K562 (cell line): ENCODE results near the gene MARS1. TPM values are rescaled to one million over a fixed set of nuclear protein-coding genes. Genes with fewer than 3 reads are reported as not detected.

Experiments used
- ARID1B ChIP-seq: fragments of 450-650 bp; IDR thresholded peaks from 2 replicates; pipeline ENCODE4 v1.6.1; 2016; ENCODE audit warnings: antibody characterized with exemption, mild to moderate bottlenecking, inconsistent platforms
- CBX1 ChIP-seq: sonication (generic); IDR thresholded peaks from 2 replicates; pipeline ENCODE4 v1.6.1; 2016; ENCODE audit warnings: antibody characterized with exemption, low read depth, mild to moderate bottlenecking
- HNRNPH1 ChIP-seq: fragments of 200-400 bp; formaldehyde crosslinking; optimal IDR thresholded peaks from 2 replicates; pipeline ENCODE3; 2017; ENCODE audit warnings: low read depth, mild to moderate bottlenecking, low read length, moderate library complexity
- JUN ChIP-seq, 2 experiments: sonication (generic) in 1 of 2; formaldehyde crosslinking in 1 of 2; IDR thresholded peaks; 2 replicates each; pipeline versions ENCODE4 v1.6.1 to v1.8.0; 2012 to 2022; ENCODE audit warnings: borderline replicate concordance in 2 of 2, mild to moderate bottlenecking in 2 of 2, improper control_type of control experiment in 1 of 2, low read depth in 1 of 2, low read length in 1 of 2, missing genetic modification reagents in 1 of 2
- MXI1 ChIP-seq: IDR thresholded peaks from 2 replicates; pipeline ENCODE4 v1.6.1; 2011; ENCODE audit warnings: low read depth, mild to moderate bottlenecking, improper control_type of control experiment, low read length
- RFX5 ChIP-seq: IDR thresholded peaks from 2 replicates; pipeline ENCODE4 v1.6.1; 2011; ENCODE audit warnings: low read depth, mild to moderate bottlenecking, improper control_type of control experiment, low read length
- SFPQ ChIP-seq: fragments of 200-400 bp; formaldehyde crosslinking; IDR thresholded peaks from 2 replicates; pipeline ENCODE4 v1.6.1; 2017; ENCODE audit warnings: mild to moderate bottlenecking, low read depth, low read length, moderate library complexity
- SRSF9 ChIP-seq: fragments of 200-400 bp; formaldehyde crosslinking; IDR thresholded peaks from 2 replicates; pipeline ENCODE4 v1.6.1; 2017; ENCODE audit warnings: low read depth, low read length, borderline replicate concordance
- TAL1 ChIP-seq: fragments of 450-650 bp; IDR thresholded peaks from 2 replicates; pipeline ENCODE4 v1.6.1; 2016; ENCODE audit warnings: mild to moderate bottlenecking
- TEAD1 ChIP-seq, 2 experiments: fragments of 450-650 bp in 1 of 2; sonication (generic) in 1 of 2; formaldehyde crosslinking; IDR thresholded peaks; 2 replicates each; pipeline versions ENCODE4 v1.4.0 to v1.8.0; 2020 to 2022; ENCODE audit warnings: mild to moderate bottlenecking in 2 of 2, missing genetic modification reagents in 1 of 2
- ZNF507 ChIP-seq: conservative IDR thresholded peaks from 2 replicates; pipeline ENCODE4 v1.6.1; 2017; ENCODE audit warnings: missing genetic modification characterization, missing compliant biosample characterization
- polyA plus RNA-seq, 8 experiments: library from polyadenylated mRNA; depleted of rRNA in 4 of 8; stranded (reverse) in 5 of 8; unstranded in 3 of 8; fragments of >200 nt; fragmentation: Nextera tagmentation in 2 of 8; fragmentation: Illumina TruSeq in 1 of 8; extraction: Ambion mirVana in 2 of 8; extraction: Trizol in 1 of 8; gene quantifications; 2 replicates each; pipeline versions ENCODE4 v1.2.1 to v1.2.3, GENCODE V29; 2011 to 2014; ENCODE audit warnings: inconsistent platforms in 1 of 8, missing spikeins in 1 of 8
- total RNA-seq, 7 experiments: library from RNA; depleted of rRNA in 6 of 7; stranded (reverse); fragments of >200 nt in 6 of 7; fragmentation: Illumina TruSeq in 2 of 7; extraction: Trizol in 2 of 7; gene quantifications; 2 replicates each; pipeline versions ENCODE4 v1.2.1 to v1.2.3, GENCODE V29; 2011 to 2021; ENCODE audit warnings: low replicate concordance in 1 of 7
- TF ChIP-seq, protein P1 (sequence below): sonication (generic); formaldehyde crosslinking; IDR thresholded peaks from 2 replicates; pipeline ENCODE4 v1.8.0; 2022; ENCODE audit warnings: mild to moderate bottlenecking, missing genetic modification reagents
- TF ChIP-seq, protein P2 (sequence below): fragments of 450-650 bp; IDR thresholded peaks from 2 replicates; pipeline ENCODE4 v1.6.1; 2014; ENCODE audit warnings: low read depth, mild to moderate bottlenecking, moderate library complexity, borderline replicate concordance
- TF ChIP-seq, protein P3 (sequence below): fragments of 250-450 bp; sonication (Bioruptor Pico); IDR thresholded peaks from 2 replicates; pipeline ENCODE4 v1.5.0; 2022; ENCODE audit warnings: mild to moderate bottlenecking
- TF ChIP-seq, protein P4 (sequence below): sonication (generic); formaldehyde crosslinking; IDR thresholded peaks from 2 replicates; pipeline ENCODE4 v1.8.0; 2022; ENCODE audit warnings: missing genetic modification reagents, mild to moderate bottlenecking, borderline replicate concordance

The MARS1 gene
- total and polyA plus RNA-seq, 9 of the 15 experiments (the other 6 are each of a cell fraction or from before 2014, with no cell fraction given), result 117 to 382 (median 220) TPM

DNA sequence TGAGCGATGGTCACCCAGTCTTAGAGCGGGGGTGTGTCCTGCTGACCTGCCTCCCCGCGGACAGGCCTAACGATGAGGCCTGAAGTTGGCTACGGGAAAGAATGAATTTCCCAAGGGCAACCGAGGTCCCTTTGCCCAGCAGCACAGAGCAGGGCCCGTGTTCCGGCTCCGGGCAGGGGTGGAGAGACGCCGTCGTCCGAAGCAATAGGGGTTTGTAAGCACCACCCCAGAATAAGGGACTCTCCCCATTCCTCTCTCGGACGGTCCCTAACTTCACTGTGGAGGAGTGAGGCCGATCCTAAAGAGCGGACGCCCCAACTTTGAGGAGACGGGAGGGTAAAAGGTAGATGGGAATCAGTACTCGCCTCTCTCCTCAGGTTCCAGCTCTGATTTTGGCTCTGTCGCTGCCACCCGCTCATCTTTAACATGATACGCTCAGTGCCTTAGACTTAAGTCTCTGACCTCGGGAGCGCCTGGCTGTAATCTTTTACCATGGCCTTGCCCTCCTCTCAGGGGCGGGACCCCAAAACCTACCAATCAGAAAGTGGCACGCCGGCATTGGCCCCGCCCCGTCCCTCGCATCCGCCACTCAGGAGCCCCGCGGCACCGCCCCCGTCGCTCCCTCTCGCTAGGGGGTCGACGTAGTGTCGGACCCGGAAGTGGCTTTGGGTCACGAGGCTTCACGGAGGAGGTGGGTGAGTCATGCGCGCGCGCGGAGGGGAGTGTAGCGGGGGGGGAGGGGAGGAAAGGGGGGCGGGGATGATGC, 32.4 kb downstream of the MARS1 start, which contains the start of gene DDIT3 (continued):
- TF ChIP-seq SRSF9 (no peak), HNRNPH1 (no peak), TEAD1 (CRISPR knock-in tag; IDR thresholded peaks at IDR 0.05) (peak in 1 of 2 experiments; percentile 88; a peak in 2 of 4 replicates), ARID1B (no peak), MXI1 (no peak; the same call in 1 of the 2 replicates), SFPQ (no peak), ZNF507 (tag) (no peak), TAL1 (0 out of 2 replicates have a peak, but pooled peaks have one; percentile 6), RFX5 (no peak), CBX1 (peak; percentile 71; the same call in 1 of the 2 replicates), JUN (IDR thresholded peaks at IDR 0.05; ENCODE audit: borderline replicate concordance, low read depth, low read length) (peak; percentile 90), JUN (CRISPR knock-in tag; IDR thresholded peaks at IDR 0.05; ENCODE audit: borderline replicate concordance) (peak; percentile 84; the same call in 1 of the 2 replicates)
- TF ChIP-seq, protein P1, sequence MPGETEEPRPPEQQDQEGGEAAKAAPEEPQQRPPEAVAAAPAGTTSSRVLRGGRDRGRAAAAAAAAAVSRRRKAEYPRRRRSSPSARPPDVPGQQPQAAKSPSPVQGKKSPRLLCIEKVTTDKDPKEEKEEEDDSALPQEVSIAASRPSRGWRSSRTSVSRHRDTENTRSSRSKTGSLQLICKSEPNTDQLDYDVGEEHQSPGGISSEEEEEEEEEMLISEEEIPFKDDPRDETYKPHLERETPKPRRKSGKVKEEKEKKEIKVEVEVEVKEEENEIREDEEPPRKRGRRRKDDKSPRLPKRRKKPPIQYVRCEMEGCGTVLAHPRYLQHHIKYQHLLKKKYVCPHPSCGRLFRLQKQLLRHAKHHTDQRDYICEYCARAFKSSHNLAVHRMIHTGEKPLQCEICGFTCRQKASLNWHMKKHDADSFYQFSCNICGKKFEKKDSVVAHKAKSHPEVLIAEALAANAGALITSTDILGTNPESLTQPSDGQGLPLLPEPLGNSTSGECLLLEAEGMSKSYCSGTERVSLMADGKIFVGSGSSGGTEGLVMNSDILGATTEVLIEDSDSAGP (CRISPR knock-in tag), result no peak
- TF ChIP-seq, protein P2, sequence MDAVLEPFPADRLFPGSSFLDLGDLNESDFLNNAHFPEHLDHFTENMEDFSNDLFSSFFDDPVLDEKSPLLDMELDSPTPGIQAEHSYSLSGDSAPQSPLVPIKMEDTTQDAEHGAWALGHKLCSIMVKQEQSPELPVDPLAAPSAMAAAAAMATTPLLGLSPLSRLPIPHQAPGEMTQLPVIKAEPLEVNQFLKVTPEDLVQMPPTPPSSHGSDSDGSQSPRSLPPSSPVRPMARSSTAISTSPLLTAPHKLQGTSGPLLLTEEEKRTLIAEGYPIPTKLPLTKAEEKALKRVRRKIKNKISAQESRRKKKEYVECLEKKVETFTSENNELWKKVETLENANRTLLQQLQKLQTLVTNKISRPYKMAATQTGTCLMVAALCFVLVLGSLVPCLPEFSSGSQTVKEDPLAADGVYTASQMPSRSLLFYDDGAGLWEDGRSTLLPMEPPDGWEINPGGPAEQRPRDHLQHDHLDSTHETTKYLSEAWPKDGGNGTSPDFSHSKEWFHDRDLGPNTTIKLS, result no peak; the same call in 1 of the 2 replicates
- TF ChIP-seq, protein P3, sequence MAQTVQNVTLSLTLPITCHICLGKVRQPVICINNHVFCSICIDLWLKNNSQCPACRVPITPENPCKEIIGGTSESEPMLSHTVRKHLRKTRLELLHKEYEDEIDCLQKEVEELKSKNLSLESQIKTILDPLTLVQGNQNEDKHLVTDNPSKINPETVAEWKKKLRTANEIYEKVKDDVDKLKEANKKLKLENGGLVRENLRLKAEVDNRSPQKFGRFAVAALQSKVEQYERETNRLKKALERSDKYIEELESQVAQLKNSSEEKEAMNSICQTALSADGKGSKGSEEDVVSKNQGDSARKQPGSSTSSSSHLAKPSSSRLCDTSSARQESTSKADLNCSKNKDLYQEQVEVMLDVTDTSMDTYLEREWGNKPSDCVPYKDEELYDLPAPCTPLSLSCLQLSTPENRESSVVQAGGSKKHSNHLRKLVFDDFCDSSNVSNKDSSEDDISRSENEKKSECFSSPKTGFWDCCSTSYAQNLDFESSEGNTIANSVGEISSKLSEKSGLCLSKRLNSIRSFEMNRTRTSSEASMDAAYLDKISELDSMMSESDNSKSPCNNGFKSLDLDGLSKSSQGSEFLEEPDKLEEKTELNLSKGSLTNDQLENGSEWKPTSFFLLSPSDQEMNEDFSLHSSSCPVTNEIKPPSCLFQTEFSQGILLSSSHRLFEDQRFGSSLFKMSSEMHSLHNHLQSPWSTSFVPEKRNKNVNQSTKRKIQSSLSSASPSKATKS (CRISPR knock-in tag), result 0 out of 2 replicates have a peak, but pooled peaks have one; percentile 34
- TF ChIP-seq, protein P4, sequence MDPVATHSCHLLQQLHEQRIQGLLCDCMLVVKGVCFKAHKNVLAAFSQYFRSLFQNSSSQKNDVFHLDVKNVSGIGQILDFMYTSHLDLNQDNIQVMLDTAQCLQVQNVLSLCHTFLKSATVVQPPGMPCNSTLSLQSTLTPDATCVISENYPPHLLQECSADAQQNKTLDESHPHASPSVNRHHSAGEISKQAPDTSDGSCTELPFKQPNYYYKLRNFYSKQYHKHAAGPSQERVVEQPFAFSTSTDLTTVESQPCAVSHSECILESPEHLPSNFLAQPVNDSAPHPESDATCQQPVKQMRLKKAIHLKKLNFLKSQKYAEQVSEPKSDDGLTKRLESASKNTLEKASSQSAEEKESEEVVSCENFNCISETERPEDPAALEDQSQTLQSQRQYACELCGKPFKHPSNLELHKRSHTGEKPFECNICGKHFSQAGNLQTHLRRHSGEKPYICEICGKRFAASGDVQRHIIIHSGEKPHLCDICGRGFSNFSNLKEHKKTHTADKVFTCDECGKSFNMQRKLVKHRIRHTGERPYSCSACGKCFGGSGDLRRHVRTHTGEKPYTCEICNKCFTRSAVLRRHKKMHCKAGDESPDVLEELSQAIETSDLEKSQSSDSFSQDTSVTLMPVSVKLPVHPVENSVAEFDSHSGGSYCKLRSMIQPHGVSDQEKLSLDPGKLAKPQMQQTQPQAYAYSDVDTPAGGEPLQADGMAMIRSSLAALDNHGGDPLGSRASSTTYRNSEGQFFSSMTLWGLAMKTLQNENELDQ (CRISPR knock-in tag), result no peak
